ENCODE measurements around the gene C1orf185. TPM values are rescaled to one million over a fixed set of nuclear protein-coding genes. Genes with fewer than 3 reads are reported as not detected.

Gene C1orf185
- total RNA-seq = not detected in 2 replicates

GRCh38 chr1:51101976-51102375 is at the start of gene C1orf185:
Gene C1orf185 (plus strand): TSS chr1:51102228. CDS start chr1:51102234, 6 bp downstream.

Small RNA genes lying within 50 kb of the gene (small RNA-seq; reads per million reads assigned to genes)
- not detected for gene MIR4421
- gene MIR6500 = not detected
- not detected for gene RF00019

Other genes starting within 250 kb of the C1orf185 start
- 49.6 and 60.9 TPM in 2 replicates for gene FAF1, start 142.0 kb upstream of the C1orf185 start, total RNA-seq
- 8.8 and 9.3 TPM in 2 replicates for gene CDKN2C, start 132.0 kb upstream of the C1orf185 start, total RNA-seq
- 127 and 136 TPM in 2 replicates for gene RNF11, start 134.0 kb downstream of the C1orf185 start, total RNA-seq
- 1.2 and 2.3 TPM in 2 replicates for gene TTC39A, start 228.3 kb downstream of the C1orf185 start, total RNA-seq

All from vein endothelial cell (primary cell).